ENCODE data around the gene PRKG1.

The PRKG1 gene

GRCh38 chr10:52343439-52343838 lies 1269.2 kb downstream of the PRKG1 start:
- H2AFZ ChIP-seq (ENCODE audit: low read length): no peak overlapping the region

GRCh38 chr10:52346394-52347326 lies 1272.4 kb downstream of the PRKG1 start:
- Histone ChIP-seq H2AFZ (ENCODE audit: low read length) (no peak overlapping the region), H3K36me3 (ENCODE audit: insufficient read depth, low read length) (no peaks in the 10 kb centered on the region)
- no peak for TF ChIP-seq EZH2phosphoT487 (IDR thresholded peaks at IDR 0.05; ENCODE audit: borderline replicate concordance)
- no peak for TF ChIP-seq CTCF (conservative IDR thresholded peaks at IDR 0.05; ENCODE audit: low read length)

More at GRCh38 chr10:52343439-52343838, 1269.2 kb downstream of the PRKG1 start:
- no peaks in the 10 kb centered on the region for H3K9me2 ChIP-seq (replicated peaks; ENCODE audit: low read depth, low read length)
- no peak overlapping the region for H3K4me2 ChIP-seq (ENCODE audit: low read depth, low read length, poor library complexity, severe bottlenecking)
- no peaks in the 10 kb centered on the region for H3K79me2 ChIP-seq (ENCODE audit: insufficient read depth, low read length)
- H3K36me3 ChIP-seq (ENCODE audit: insufficient read depth, low read length): no peaks in the 10 kb centered on the region
- H3K4me1 ChIP-seq (ENCODE audit: insufficient read depth, low read length, poor library complexity, severe bottlenecking): no peaks in the 10 kb centered on the region
- peaks cover 5% of the 10 kb centered on the region; the same call in 1 of the 2 replicates for H3K9me3 ChIP-seq (ENCODE audit: insufficient read depth, low read depth, low read length)
- no peaks in the 10 kb centered on the region for H3F3A ChIP-seq (ENCODE audit: low read depth)
- no peak overlapping the region for H3K9ac ChIP-seq (ENCODE audit: low read depth, low read length, poor library complexity, severe bottlenecking)
- TF ChIP-seq EZH2phosphoT487 (IDR thresholded peaks at IDR 0.05; ENCODE audit: borderline replicate concordance) (no peak), CTCF (conservative IDR thresholded peaks at IDR 0.05; ENCODE audit: low read length) (no peak)
- H3K4me3 ChIP-seq (ENCODE audit: low read length, poor library complexity, severe bottlenecking): no peak overlapping the region
- H4K20me1 ChIP-seq (ENCODE audit: insufficient read depth, low read length, poor library complexity, severe bottlenecking): no peaks in the 10 kb centered on the region
- H3K27me3 ChIP-seq (ENCODE audit: insufficient read depth, low read length, poor library complexity, severe bottlenecking): no peaks in the 10 kb centered on the region

GRCh38 chr10:52347327-52347667 lies 1273.0 kb downstream of the PRKG1 start:
- no peak overlapping the region for H2AFZ ChIP-seq (ENCODE audit: low read length)
- peaks cover 5% of the 10 kb centered on the region; the same call in 1 of the 2 replicates for H3K9me3 ChIP-seq (ENCODE audit: insufficient read depth, low read depth, low read length)
- TF ChIP-seq EZH2phosphoT487 (IDR thresholded peaks at IDR 0.05; ENCODE audit: borderline replicate concordance): no peak
- no peak for TF ChIP-seq CTCF (conservative IDR thresholded peaks at IDR 0.05; ENCODE audit: low read length)
- H3K4me3 ChIP-seq (ENCODE audit: low read length, poor library complexity, severe bottlenecking): no peak overlapping the region
- H3K9ac ChIP-seq (ENCODE audit: low read depth, low read length, poor library complexity, severe bottlenecking): no peak overlapping the region
- H3K4me2 ChIP-seq (ENCODE audit: low read depth, low read length, poor library complexity, severe bottlenecking): no peak overlapping the region
- H3K27me3 ChIP-seq (ENCODE audit: insufficient read depth, low read length, poor library complexity, severe bottlenecking): no peaks in the 10 kb centered on the region
- H3K4me1 ChIP-seq (ENCODE audit: insufficient read depth, low read length, poor library complexity, severe bottlenecking): no peaks in the 10 kb centered on the region
- no peaks in the 10 kb centered on the region for H4K20me1 ChIP-seq (ENCODE audit: insufficient read depth, low read length, poor library complexity, severe bottlenecking)
- no peaks in the 10 kb centered on the region for H3K36me3 ChIP-seq (ENCODE audit: insufficient read depth, low read length)
- no peaks in the 10 kb centered on the region for H3K79me2 ChIP-seq (ENCODE audit: insufficient read depth, low read length)
- H3K9me2 ChIP-seq (replicated peaks; ENCODE audit: low read depth, low read length): no peaks in the 10 kb centered on the region
- no peaks in the 10 kb centered on the region for H3F3A ChIP-seq (ENCODE audit: low read depth)

More at GRCh38 chr10:52346394-52347326, 1272.4 kb downstream of the PRKG1 start:
- H4K20me1 ChIP-seq (ENCODE audit: insufficient read depth, low read length, poor library complexity, severe bottlenecking): no peaks in the 10 kb centered on the region
- H3K79me2 ChIP-seq (ENCODE audit: insufficient read depth, low read length): no peaks in the 10 kb centered on the region
- H3K4me2 ChIP-seq (ENCODE audit: low read depth, low read length, poor library complexity, severe bottlenecking): no peak overlapping the region
- no peaks in the 10 kb centered on the region for H3F3A ChIP-seq (ENCODE audit: low read depth)
- H3K9me3 ChIP-seq (ENCODE audit: insufficient read depth, low read depth, low read length): peaks cover 5% of the 10 kb centered on the region; the same call in 1 of the 2 replicates
- H3K4me1 ChIP-seq (ENCODE audit: insufficient read depth, low read length, poor library complexity, severe bottlenecking): no peaks in the 10 kb centered on the region
- no peak overlapping the region for H3K4me3 ChIP-seq (ENCODE audit: low read length, poor library complexity, severe bottlenecking)
- no peak overlapping the region for H3K9ac ChIP-seq (ENCODE audit: low read depth, low read length, poor library complexity, severe bottlenecking)
- no peaks in the 10 kb centered on the region for H3K9me2 ChIP-seq (replicated peaks; ENCODE audit: low read depth, low read length)
- no peaks in the 10 kb centered on the region for H3K27me3 ChIP-seq (ENCODE audit: insufficient read depth, low read length, poor library complexity, severe bottlenecking)

All from Loucy (cell line).